Smooth muscle cell (in vitro differentiated cells): ENCODE measurements around the gene EQTN. TPM values are rescaled to one million over a fixed set of nuclear protein-coding genes. Genes with fewer than 3 reads are reported as not detected.

Experiments used
- DNase-seq: peaks from one replicate; lab custom pipeline; 2025; ENCODE audit not compliant: unreplicated experiment; lab: John Stamatoyannopoulos, UW
- H2AFZ ChIP-seq: fragments of 200-600 bp; sonication (generic); 2 replicates; pipeline ENCODE4 v1.6.0; 2016; ENCODE audit warnings: antibody characterized with exemption, low read depth, mild to moderate bottlenecking
- H3F3A ChIP-seq: fragments of 200-600 bp; sonication (generic); 2 replicates; pipeline ENCODE4 v1.6.0; 2017; ENCODE audit warnings: antibody characterized with exemption, low read depth
- H3K27ac ChIP-seq: fragments of 200-600 bp; sonication (generic); 2 replicates; pipeline ENCODE4 v1.5.1; 2016; ENCODE audit warnings: low read depth, mild to moderate bottlenecking
- H3K27me3 ChIP-seq: fragments of 200-600 bp; sonication (generic); 2 replicates; pipeline ENCODE4 v1.6.1; 2016; ENCODE audit warnings: low read depth, mild to moderate bottlenecking
- H3K36me3 ChIP-seq: fragments of 200-600 bp; sonication (generic); 2 replicates; pipeline ENCODE4 v1.5.1; 2016; ENCODE audit warnings: low read depth
- H3K4me1 ChIP-seq: fragments of 200-600 bp; sonication (generic); 2 replicates; pipeline ENCODE4 v1.5.1; 2016; ENCODE audit warnings: low read depth
- H3K4me2 ChIP-seq: fragments of 200-600 bp; sonication (generic); 2 replicates; pipeline ENCODE4 v1.6.0; 2016; ENCODE audit warnings: mild to moderate bottlenecking
- H3K4me3 ChIP-seq: fragments of 200-600 bp; sonication (generic); 2 replicates; pipeline ENCODE4 v1.5.1; 2016; ENCODE audit warnings: mild to moderate bottlenecking
- H3K79me2 ChIP-seq: fragments of 200-600 bp; sonication (generic); 2 replicates; pipeline ENCODE4 v1.6.0; 2016; ENCODE audit warnings: low read depth, mild to moderate bottlenecking
- H3K9ac ChIP-seq: fragments of 200-600 bp; sonication (generic); 2 replicates; pipeline ENCODE4 v1.6.0; 2016; ENCODE audit warnings: low read depth
- H3K9me3 ChIP-seq: fragments of 200-600 bp; sonication (generic); replicated peaks from 2 replicates; pipeline ENCODE4 v1.5.1; 2016; ENCODE audit warnings: low read depth
- H4K20me1 ChIP-seq: fragments of 200-600 bp; sonication (generic); 2 replicates; pipeline ENCODE4 v1.6.0; 2016; ENCODE audit warnings: low read depth
- WGBS: methylation state at CpG from one replicate; pipeline ENCODE4 v1.1.7; 2016; ENCODE audit warnings: low lambda C conversion rate; 5-methylcytosine and 5-hydroxymethylcytosine counted together
- polyA plus RNA-seq: library from polyadenylated mRNA; unstranded; fragments of >200 nt; fragmentation: Nextera tagmentation; extraction: Ambion mirVana; gene quantifications from 2 replicates; pipeline ENCODE4 v1.2.1, GENCODE V29; 2016
- total RNA-seq: library from RNA; depleted of rRNA; stranded (reverse); fragments of >200 nt; gene quantifications from 2 replicates; pipeline ENCODE4 v1.2.3, GENCODE V29; 2014
- TF ChIP-seq, protein P1 (sequence below): fragments of 200-600 bp; sonication (generic); IDR thresholded peaks from 2 replicates; pipeline ENCODE4 v1.5.1; 2017; ENCODE audit warnings: borderline replicate concordance, mild to moderate bottlenecking, antibody characterized with exemption; ENCODE audit not compliant: insufficient read depth, poor library complexity, severe bottlenecking

Gene EQTN
- total and polyA plus RNA-seq, 2 experiments from 2014 or later: not detected

DNA sequence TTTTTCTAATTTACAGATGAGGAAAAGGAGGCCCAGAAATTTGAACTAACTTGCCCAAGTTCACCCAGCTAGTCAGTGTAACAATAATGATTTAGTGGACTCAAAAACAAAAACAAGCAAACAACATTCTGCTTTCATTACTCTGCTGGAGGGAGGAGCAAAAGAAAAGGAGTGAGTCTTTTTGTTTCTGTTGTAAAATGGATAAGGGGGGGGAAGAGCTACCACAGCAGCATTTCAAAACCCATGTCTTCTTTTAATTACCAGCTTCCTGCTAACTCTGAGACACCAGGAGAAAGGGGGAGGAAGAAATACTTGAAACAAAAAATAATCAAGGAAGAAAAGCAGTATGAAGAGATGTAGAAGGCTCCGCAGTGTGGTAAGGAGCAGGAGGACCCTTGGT is 39.2 kb upstream of the EQTN start:
- H3K79me2 ChIP-seq: no peaks in the 10 kb centered on the region
- H3F3A ChIP-seq: no peaks in the 10 kb centered on the region
- H3K4me3 ChIP-seq: no peak overlapping the region
- H2AFZ ChIP-seq: no peak overlapping the region
- no peak overlapping the region for H3K4me2 ChIP-seq
- H3K9ac ChIP-seq: no peak overlapping the region
- H4K20me1 ChIP-seq: no peaks in the 10 kb centered on the region
- no peaks in the 10 kb centered on the region for H3K36me3 ChIP-seq
- DNase-seq: no peak
- no peak overlapping the region for H3K27ac ChIP-seq
- WGBS: 100% methylated on average over 1 of the region's 1 CpG
- no peaks in the 10 kb centered on the region for H3K9me3 ChIP-seq
- H3K4me1 ChIP-seq: peaks cover 18% of the 10 kb centered on the region
- TF ChIP-seq, protein P1, sequence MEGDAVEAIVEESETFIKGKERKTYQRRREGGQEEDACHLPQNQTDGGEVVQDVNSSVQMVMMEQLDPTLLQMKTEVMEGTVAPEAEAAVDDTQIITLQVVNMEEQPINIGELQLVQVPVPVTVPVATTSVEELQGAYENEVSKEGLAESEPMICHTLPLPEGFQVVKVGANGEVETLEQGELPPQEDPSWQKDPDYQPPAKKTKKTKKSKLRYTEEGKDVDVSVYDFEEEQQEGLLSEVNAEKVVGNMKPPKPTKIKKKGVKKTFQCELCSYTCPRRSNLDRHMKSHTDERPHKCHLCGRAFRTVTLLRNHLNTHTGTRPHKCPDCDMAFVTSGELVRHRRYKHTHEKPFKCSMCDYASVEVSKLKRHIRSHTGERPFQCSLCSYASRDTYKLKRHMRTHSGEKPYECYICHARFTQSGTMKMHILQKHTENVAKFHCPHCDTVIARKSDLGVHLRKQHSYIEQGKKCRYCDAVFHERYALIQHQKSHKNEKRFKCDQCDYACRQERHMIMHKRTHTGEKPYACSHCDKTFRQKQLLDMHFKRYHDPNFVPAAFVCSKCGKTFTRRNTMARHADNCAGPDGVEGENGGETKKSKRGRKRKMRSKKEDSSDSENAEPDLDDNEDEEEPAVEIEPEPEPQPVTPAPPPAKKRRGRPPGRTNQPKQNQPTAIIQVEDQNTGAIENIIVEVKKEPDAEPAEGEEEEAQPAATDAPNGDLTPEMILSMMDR: no peak
- H3K27me3 ChIP-seq: no peaks in the 10 kb centered on the region

DNA sequence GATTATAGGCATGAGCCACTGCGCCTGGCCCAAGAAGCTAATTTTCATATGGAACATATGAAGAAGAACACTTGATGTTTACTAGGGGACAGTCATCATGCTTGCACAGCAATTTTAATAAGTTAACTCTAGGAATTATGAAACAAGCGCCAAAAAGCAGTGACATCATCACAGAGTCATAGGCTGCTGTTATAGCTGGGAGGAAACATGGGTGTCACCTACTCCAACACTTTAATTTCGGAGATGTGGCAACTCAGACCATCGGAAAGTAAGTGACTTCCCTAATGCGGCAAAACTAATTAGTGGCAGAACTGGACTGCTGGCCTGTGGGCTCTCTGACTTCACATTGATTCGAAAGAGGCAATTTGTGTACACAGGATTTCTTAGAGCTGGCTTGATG is 38.1 kb upstream of the EQTN start:
- peaks cover 12% of the 10 kb centered on the region for H3K4me1 ChIP-seq
- no peak overlapping the region for H3K4me3 ChIP-seq
- TF ChIP-seq, protein P1: no peak
- no peaks in the 10 kb centered on the region for H3K9me3 ChIP-seq
- H4K20me1 ChIP-seq: no peaks in the 10 kb centered on the region
- DNase-seq: no peak
- no peak overlapping the region for H3K9ac ChIP-seq
- no peak overlapping the region for H2AFZ ChIP-seq
- no peak overlapping the region for H3K27ac ChIP-seq
- no peaks in the 10 kb centered on the region for H3K27me3 ChIP-seq
- no peaks in the 10 kb centered on the region for H3K36me3 ChIP-seq
- H3K79me2 ChIP-seq: no peaks in the 10 kb centered on the region
- no peak overlapping the region for H3K4me2 ChIP-seq
- H3F3A ChIP-seq: no peaks in the 10 kb centered on the region
- 91% methylated on average over 6 of the region's 6 CpGs for WGBS

DNA sequence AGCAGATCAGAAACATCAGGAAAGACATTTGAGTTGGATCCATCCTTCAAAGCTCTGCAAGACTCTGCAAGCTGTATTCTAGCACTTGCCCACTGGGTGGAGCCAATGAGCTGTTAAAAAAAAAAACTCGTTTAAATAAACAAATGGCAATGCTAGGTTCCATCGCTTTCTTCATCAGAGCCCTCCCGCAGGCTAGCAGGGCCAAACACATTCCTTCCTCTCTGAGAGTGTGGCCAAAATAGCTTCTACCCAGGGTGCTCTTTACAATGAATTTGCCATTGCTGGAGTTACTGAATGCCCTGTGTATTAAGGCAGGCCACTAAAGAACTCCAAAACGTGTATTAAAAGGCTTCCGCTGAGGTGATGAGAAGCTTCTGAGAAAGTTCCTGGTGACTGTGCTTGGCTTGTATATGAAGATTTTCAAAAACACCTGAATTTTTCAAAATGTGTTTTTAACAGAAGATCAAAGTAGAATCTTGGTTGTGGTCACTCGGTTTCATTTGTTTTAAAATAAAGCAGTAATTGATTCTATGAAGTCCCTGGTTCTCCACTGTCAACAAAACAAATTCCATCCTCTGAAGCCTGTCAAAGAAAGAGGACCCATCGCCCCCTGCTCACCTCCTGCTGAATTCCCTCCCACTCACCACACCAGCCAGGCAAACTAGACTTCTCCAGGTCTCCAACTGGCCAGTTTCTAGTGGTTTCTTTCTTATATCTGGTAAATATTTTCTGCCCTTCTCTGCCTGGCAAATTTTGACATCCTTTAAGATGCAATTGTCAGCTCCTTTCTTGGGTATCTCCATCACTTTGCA is 36.5 kb upstream of the EQTN start:
- 25% methylated on average over 7 of the region's 7 CpGs for WGBS

More for the DNA sequence above, 36.5 kb upstream of the EQTN start:
- no peaks in the 10 kb centered on the region for H3K36me3 ChIP-seq
- no peaks in the 10 kb centered on the region for H3K79me2 ChIP-seq
- peaks cover 12% of the 10 kb centered on the region for H3K4me1 ChIP-seq
- H3K4me2 ChIP-seq: no peak overlapping the region
- no peaks in the 10 kb centered on the region for H3K9me3 ChIP-seq
- H4K20me1 ChIP-seq: no peaks in the 10 kb centered on the region
- H3F3A ChIP-seq: no peaks in the 10 kb centered on the region
- H2AFZ ChIP-seq: peak overlapping the region; percentile 25
- no peak overlapping the region for H3K9ac ChIP-seq
- no peaks in the 10 kb centered on the region for H3K27me3 ChIP-seq
- TF ChIP-seq, protein P1: peak; percentile 85
- DNase-seq: peak; percentile 11
- no peak overlapping the region for H3K27ac ChIP-seq
- H3K4me3 ChIP-seq: no peak overlapping the region
